Measurements from ENCODE around the gene FSTL1.

The FSTL1 gene

DNA sequence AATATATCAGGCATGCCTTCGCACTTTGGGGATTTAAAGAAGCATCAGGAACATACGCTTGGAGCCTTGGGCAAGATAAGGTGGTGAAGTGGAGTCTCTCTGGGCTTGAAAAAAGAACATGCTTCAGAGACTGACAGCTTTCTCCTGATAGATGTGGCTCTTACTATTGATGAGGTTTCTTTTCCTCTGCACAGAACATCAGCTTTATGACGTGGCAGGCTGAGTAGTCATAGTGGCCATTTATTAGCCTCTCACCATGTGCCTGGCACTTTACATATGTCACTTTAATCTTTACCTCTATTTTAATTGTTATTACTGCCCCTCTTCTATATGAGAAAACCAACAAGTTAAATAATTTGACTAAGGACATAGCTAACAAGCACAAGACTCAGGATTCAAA, 82.6 kb downstream of the FSTL1 start:
- no peak overlapping the region for H3K4me3 ChIP-seq (ENCODE audit: low read depth, low read length)
- no peak for DNase-seq (ENCODE audit: low read depth)
- TF ChIP-seq POLR2A (IDR thresholded peaks at IDR 0.05; ENCODE audit: extremely low read depth, insufficient read length): no peak
- TF ChIP-seq, protein P1, sequence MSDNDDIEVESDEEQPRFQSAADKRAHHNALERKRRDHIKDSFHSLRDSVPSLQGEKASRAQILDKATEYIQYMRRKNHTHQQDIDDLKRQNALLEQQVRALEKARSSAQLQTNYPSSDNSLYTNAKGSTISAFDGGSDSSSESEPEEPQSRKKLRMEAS (IDR thresholded peaks at IDR 0.05; ENCODE audit: low read depth, low read length): no peak
- TF ChIP-seq MYC (IDR thresholded peaks at IDR 0.05; ENCODE audit: low read depth, low read length): no peak
- TF ChIP-seq, protein P2, sequence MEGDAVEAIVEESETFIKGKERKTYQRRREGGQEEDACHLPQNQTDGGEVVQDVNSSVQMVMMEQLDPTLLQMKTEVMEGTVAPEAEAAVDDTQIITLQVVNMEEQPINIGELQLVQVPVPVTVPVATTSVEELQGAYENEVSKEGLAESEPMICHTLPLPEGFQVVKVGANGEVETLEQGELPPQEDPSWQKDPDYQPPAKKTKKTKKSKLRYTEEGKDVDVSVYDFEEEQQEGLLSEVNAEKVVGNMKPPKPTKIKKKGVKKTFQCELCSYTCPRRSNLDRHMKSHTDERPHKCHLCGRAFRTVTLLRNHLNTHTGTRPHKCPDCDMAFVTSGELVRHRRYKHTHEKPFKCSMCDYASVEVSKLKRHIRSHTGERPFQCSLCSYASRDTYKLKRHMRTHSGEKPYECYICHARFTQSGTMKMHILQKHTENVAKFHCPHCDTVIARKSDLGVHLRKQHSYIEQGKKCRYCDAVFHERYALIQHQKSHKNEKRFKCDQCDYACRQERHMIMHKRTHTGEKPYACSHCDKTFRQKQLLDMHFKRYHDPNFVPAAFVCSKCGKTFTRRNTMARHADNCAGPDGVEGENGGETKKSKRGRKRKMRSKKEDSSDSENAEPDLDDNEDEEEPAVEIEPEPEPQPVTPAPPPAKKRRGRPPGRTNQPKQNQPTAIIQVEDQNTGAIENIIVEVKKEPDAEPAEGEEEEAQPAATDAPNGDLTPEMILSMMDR (IDR thresholded peaks at IDR 0.05; ENCODE audit: low read depth, low read length): no peak

DNA sequence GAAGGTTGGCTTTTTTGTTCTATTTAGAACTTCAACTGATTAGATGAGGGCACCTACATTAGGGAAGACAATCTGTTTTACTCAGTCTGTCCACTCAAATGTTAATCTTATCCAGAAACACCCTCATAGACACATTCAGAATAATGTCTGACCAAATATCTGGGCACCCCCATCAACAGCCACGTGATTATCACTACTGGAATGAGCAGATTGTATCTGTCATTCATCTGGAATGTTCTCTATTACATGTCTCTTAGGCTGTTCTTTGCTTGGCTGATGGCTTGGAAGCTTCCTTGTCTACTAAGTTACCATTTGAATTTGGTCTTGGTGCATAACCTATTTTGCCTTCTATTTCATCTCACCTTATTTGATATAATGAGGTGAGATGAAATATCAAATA, 86.0 kb downstream of the FSTL1 start:
- DNase-seq (ENCODE audit: low read depth): no peak
- TF ChIP-seq MYC (IDR thresholded peaks at IDR 0.05; ENCODE audit: low read depth, low read length): no peak
- TF ChIP-seq, protein P1 (IDR thresholded peaks at IDR 0.05; ENCODE audit: low read depth, low read length): no peak
- no peak for TF ChIP-seq POLR2A (IDR thresholded peaks at IDR 0.05; ENCODE audit: extremely low read depth, insufficient read length)
- TF ChIP-seq, protein P2 (IDR thresholded peaks at IDR 0.05; ENCODE audit: low read depth, low read length): no peak
- no peak overlapping the region for H3K4me3 ChIP-seq (ENCODE audit: low read depth, low read length)

DNA sequence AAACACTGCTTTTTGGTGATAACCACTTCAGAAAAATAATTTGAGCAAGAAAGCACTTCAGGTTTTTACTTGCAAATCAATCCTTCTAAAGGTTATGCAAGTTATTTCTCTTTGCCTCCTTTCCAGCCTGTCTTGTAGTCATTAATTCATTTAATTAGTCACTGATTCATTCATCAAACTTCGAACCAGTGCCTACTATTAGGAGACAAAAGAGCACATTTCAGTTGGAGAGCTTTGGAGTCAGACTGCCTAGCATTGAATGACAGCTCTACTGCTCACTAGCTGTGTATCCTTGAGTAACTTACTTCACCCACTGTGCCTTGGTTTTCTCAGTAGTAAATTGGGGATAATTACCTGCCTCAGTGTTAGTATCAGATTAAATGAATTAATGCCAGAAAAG, 86.7 kb downstream of the FSTL1 start:
- TF ChIP-seq, protein P2 (IDR thresholded peaks at IDR 0.05; ENCODE audit: low read depth, low read length): no peak
- TF ChIP-seq POLR2A (IDR thresholded peaks at IDR 0.05; ENCODE audit: extremely low read depth, insufficient read length): no peak
- TF ChIP-seq MYC (IDR thresholded peaks at IDR 0.05; ENCODE audit: low read depth, low read length): no peak
- TF ChIP-seq, protein P1 (IDR thresholded peaks at IDR 0.05; ENCODE audit: low read depth, low read length): no peak
- no peak overlapping the region for H3K4me3 ChIP-seq (ENCODE audit: low read depth, low read length)
- DNase-seq (ENCODE audit: low read depth): no peak

DNA sequence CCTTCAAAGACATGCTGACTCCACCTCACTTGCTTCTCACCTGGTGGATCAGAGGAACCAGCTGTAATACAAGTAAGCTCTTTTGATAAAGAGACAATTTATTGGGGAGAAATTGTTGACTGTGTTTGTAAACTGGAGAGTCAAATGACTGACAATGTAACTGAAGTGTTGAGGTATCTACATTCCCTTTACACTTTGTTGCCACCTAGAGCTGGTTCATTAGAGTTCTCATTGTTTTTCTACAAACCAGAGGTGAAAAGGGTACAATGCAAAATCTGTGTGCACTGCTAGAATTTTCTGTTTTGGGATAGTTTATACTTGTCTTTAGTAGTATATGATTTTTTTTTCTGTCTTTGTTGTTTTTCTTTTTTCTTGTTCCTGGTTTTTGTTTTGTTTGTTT, 93.0 kb downstream of the FSTL1 start:
- no peak for DNase-seq (ENCODE audit: low read depth)
- H3K4me3 ChIP-seq (ENCODE audit: low read depth, low read length): no peak overlapping the region
- TF ChIP-seq, protein P2 (IDR thresholded peaks at IDR 0.05; ENCODE audit: low read depth, low read length): no peak
- TF ChIP-seq POLR2A (IDR thresholded peaks at IDR 0.05; ENCODE audit: extremely low read depth, insufficient read length): no peak
- no peak for TF ChIP-seq MYC (IDR thresholded peaks at IDR 0.05; ENCODE audit: low read depth, low read length)
- TF ChIP-seq, protein P1 (IDR thresholded peaks at IDR 0.05; ENCODE audit: low read depth, low read length): no peak

DNA sequence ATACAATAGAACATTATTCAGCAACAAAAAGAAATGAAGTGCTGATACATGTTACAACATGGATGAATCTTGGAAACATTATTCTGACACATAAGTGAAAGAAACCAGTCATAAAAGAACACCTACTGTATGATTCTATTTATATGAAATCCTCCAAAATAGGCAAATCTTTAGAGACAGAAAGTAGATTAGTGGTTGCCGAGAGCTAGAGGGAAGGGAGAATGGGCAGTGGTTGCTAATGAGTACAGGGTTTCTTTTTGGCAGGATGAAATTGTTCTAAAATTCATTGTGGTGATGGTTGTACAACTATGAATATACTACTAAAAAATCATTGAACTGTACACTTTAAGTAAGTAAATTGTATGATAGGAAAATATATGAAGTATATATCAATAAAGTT, 95.3 kb downstream of the FSTL1 start:
- no peak overlapping the region for H3K4me3 ChIP-seq (ENCODE audit: low read depth, low read length)
- DNase-seq (ENCODE audit: low read depth): no peak
- TF ChIP-seq MYC (IDR thresholded peaks at IDR 0.05; ENCODE audit: low read depth, low read length) (no peak), POLR2A (IDR thresholded peaks at IDR 0.05; ENCODE audit: extremely low read depth, insufficient read length) (no peak)
- TF ChIP-seq, protein P1 (IDR thresholded peaks at IDR 0.05; ENCODE audit: low read depth, low read length): no peak
- TF ChIP-seq, protein P2 (IDR thresholded peaks at IDR 0.05; ENCODE audit: low read depth, low read length): no peak

DNA sequence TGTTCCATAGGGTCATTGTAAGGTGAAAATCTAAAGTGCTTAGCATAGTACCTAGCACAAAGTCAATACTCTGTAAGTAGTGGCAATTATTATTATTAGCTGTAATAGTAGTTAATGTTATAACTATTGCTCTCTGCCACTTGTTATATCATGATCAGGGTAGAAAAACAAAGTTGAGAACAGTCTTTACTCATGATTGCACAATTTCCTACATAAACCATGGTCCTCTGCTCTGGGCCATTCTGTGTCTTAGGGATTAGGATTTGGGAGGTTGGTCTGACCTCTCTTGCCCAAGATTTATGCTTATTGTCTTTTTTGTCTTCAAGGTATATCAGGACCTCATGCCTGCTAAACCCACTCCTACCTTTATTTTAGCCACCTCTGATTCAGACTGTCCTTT, 97.3 kb downstream of the FSTL1 start:
- TF ChIP-seq, protein P2 (IDR thresholded peaks at IDR 0.05; ENCODE audit: low read depth, low read length): no peak
- TF ChIP-seq, protein P1 (IDR thresholded peaks at IDR 0.05; ENCODE audit: low read depth, low read length): no peak
- TF ChIP-seq POLR2A (IDR thresholded peaks at IDR 0.05; ENCODE audit: extremely low read depth, insufficient read length) (no peak), MYC (IDR thresholded peaks at IDR 0.05; ENCODE audit: low read depth, low read length) (no peak)
- peak; percentile 39 for DNase-seq (ENCODE audit: low read depth)
- H3K4me3 ChIP-seq (ENCODE audit: low read depth, low read length): no peak overlapping the region
